PC-3 (cell line): ENCODE data around the gene SMYD3.

Experiments used
- EZH2 ChIP-seq: fragments of 300-600 bp; sonication (generic); IDR thresholded peaks from one replicate; pipeline ENCODE4 v1.6.1; 2017; ENCODE audit warnings: antibody characterized with exemption, mild to moderate bottlenecking, low read length; ENCODE audit not compliant: unreplicated experiment
- TF ChIP-seq, protein P1 (sequence below): fragments of 300-600 bp; sonication (generic); conservative IDR thresholded peaks from 2 replicates; pipeline ENCODE4 v1.5.1; 2017; ENCODE audit warnings: antibody characterized with exemption, low read depth, mild to moderate bottlenecking, low read length

GRCh38 chr1:246470585-246470984 is 36.5 kb downstream of the SMYD3 start:
- TF ChIP-seq, protein P1, sequence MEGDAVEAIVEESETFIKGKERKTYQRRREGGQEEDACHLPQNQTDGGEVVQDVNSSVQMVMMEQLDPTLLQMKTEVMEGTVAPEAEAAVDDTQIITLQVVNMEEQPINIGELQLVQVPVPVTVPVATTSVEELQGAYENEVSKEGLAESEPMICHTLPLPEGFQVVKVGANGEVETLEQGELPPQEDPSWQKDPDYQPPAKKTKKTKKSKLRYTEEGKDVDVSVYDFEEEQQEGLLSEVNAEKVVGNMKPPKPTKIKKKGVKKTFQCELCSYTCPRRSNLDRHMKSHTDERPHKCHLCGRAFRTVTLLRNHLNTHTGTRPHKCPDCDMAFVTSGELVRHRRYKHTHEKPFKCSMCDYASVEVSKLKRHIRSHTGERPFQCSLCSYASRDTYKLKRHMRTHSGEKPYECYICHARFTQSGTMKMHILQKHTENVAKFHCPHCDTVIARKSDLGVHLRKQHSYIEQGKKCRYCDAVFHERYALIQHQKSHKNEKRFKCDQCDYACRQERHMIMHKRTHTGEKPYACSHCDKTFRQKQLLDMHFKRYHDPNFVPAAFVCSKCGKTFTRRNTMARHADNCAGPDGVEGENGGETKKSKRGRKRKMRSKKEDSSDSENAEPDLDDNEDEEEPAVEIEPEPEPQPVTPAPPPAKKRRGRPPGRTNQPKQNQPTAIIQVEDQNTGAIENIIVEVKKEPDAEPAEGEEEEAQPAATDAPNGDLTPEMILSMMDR: no peak
- no peak for TF ChIP-seq EZH2
